ENCODE data around the gene WWC1.

The WWC1 gene

DNA sequence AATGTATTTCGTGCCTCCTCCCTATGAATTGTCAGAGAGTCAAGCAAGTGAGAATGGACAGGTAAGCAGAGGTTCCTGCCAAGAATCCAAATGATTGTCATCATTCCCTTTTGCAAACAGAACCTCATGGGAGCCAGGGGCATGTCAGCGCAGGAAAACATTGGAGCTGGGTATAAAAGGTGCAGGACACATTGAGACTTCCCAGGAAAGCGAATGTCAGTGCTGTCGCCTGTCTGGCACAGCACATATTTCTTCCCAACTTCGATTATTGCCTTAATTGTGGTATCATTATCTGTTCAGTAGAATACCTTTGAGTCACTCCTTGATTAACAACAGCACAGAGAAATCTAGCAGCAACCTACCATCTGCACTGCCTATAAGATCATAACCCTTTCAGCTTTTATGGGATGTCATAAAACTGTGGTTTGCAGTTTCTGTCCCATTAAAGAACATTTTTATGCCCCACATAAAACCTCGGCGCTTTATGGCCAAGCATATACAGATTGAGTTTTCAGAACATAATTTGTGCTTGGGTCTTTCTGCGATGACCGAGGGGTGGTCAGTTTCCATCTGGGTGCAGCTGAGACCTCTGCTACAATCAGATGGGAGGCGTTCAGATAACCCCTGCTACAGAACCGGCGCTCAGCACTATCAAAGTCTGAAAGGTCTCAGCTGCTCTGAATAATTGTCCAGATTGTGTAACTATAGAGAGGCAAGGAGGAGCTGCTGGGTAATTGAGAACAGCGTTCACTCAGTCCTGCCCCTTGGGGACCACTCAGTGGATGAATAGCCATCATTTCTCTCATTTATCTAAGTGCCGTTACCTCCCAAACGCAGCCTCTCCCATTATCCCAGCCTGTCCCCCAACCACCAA lies 30.9 kb upstream of the WWC1 start:
- no peak overlapping the region for H3K27ac ChIP-seq
- in situ Hi-C loops (cut with HindIII; ENCODE audit: low pct_ligation_motif_present, low sequenced_read_pairs): no loop called here
- no peak overlapping the region for H3K4me3 ChIP-seq (ENCODE audit: low read depth, low read length)
- no peak for DNase-seq
- TF ChIP-seq, protein P1, sequence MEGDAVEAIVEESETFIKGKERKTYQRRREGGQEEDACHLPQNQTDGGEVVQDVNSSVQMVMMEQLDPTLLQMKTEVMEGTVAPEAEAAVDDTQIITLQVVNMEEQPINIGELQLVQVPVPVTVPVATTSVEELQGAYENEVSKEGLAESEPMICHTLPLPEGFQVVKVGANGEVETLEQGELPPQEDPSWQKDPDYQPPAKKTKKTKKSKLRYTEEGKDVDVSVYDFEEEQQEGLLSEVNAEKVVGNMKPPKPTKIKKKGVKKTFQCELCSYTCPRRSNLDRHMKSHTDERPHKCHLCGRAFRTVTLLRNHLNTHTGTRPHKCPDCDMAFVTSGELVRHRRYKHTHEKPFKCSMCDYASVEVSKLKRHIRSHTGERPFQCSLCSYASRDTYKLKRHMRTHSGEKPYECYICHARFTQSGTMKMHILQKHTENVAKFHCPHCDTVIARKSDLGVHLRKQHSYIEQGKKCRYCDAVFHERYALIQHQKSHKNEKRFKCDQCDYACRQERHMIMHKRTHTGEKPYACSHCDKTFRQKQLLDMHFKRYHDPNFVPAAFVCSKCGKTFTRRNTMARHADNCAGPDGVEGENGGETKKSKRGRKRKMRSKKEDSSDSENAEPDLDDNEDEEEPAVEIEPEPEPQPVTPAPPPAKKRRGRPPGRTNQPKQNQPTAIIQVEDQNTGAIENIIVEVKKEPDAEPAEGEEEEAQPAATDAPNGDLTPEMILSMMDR (IDR thresholded peaks at IDR 0.05; ENCODE audit: low read depth, low read length, missing control alignments): no peak
- H3K27me3 ChIP-seq (replicated peaks): no peaks in the 10 kb centered on the region
- H3K36me3 ChIP-seq (replicated peaks): no peaks in the 10 kb centered on the region

DNA sequence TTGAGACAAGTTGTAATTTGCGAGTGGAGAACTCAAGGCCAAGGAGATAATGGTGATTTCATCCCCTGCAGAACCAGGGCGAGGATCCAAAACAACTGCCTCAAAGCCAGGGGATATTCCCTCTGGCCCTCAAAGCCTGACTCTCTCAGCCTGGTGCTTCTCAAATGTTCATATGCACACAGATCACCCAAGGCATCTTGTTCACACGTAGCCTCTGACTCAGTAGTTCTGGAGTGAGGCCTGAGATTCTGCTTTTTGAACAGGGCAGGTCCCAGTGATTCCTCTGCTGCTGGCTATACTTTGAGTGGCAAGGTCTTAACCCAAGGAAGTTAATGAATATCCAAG lies 30.2 kb upstream of the WWC1 start:
- TF ChIP-seq, protein P1 (IDR thresholded peaks at IDR 0.05; ENCODE audit: low read depth, low read length, missing control alignments): no peak
- DNase-seq: no peak
- H3K4me3 ChIP-seq (ENCODE audit: low read depth, low read length): no peak overlapping the region
- H3K27me3 ChIP-seq (replicated peaks): no peaks in the 10 kb centered on the region
- in situ Hi-C loops (cut with HindIII; ENCODE audit: low pct_ligation_motif_present, low sequenced_read_pairs): no loop called here
- H3K36me3 ChIP-seq (replicated peaks): no peaks in the 10 kb centered on the region
- no peak overlapping the region for H3K27ac ChIP-seq

GRCh38 chr5:168262042-168262743 lies 29.3 kb upstream of the WWC1 start:
- in situ Hi-C loops (cut with HindIII; ENCODE audit: low pct_ligation_motif_present, low sequenced_read_pairs): no loop called here
- no peak for DNase-seq
- no peaks in the 10 kb centered on the region for H3K27me3 ChIP-seq (replicated peaks)
- no peaks in the 10 kb centered on the region for H3K36me3 ChIP-seq (replicated peaks)
- H3K27ac ChIP-seq: no peak overlapping the region
- TF ChIP-seq, protein P1 (IDR thresholded peaks at IDR 0.05; ENCODE audit: low read depth, low read length, missing control alignments): no peak
- no peak overlapping the region for H3K4me3 ChIP-seq (ENCODE audit: low read depth, low read length)

- no peaks in the 10 kb centered on the region for H3K36me3 ChIP-seq (replicated peaks)
- TF ChIP-seq, protein P1 (IDR thresholded peaks at IDR 0.05; ENCODE audit: low read depth, low read length, missing control alignments): no peak
- H3K27me3 ChIP-seq (replicated peaks): no peaks in the 10 kb centered on the region
- no peak overlapping the region for H3K27ac ChIP-seq
- H3K4me3 ChIP-seq (ENCODE audit: low read depth, low read length): no peak overlapping the region
- in situ Hi-C loops (cut with HindIII; ENCODE audit: low pct_ligation_motif_present, low sequenced_read_pairs): no loop called here
- DNase-seq: no peak
These were observed 28.3 kb upstream of the WWC1 start for GRCh38 chr5:168263121-168263520.

- TF ChIP-seq, protein P1 (IDR thresholded peaks at IDR 0.05; ENCODE audit: low read depth, low read length, missing control alignments): no peak
- in situ Hi-C loops (cut with HindIII; ENCODE audit: low pct_ligation_motif_present, low sequenced_read_pairs): no loop called here
- DNase-seq: no peak
- Histone ChIP-seq H3K4me3 (ENCODE audit: low read depth, low read length) (no peak overlapping the region), H3K27me3 (replicated peaks) (peaks cover 2% of the 10 kb centered on the region), H3K36me3 (replicated peaks) (no peaks in the 10 kb centered on the region), H3K27ac (no peak overlapping the region)
These were observed 25.4 kb upstream of the WWC1 start for GRCh38 chr5:168266016-168266415.

Measured in brain microvascular endothelial cell (primary cell).